Activated CD4-positive, alpha-beta T cell treated with anti-CD3 and anti-CD28 coated beads for 48 hours (primary cell): Measurements from ENCODE around the gene TRAPPC8.
"Not testable (repeated sequence)": the region's sequence is repeated elsewhere in the genome, so short reads cannot be mapped to it uniquely, and the experiment has no call there.

ENCODE experiments used
- DNase-seq: peaks from one replicate; pipeline ENCODE4 v3.0.0-alpha.2; 2020

Gene TRAPPC8

GRCh38 chr18:31860488-31860887 is 82.4 kb downstream of the TRAPPC8 start:
- DNase-seq: no peak

DNA sequence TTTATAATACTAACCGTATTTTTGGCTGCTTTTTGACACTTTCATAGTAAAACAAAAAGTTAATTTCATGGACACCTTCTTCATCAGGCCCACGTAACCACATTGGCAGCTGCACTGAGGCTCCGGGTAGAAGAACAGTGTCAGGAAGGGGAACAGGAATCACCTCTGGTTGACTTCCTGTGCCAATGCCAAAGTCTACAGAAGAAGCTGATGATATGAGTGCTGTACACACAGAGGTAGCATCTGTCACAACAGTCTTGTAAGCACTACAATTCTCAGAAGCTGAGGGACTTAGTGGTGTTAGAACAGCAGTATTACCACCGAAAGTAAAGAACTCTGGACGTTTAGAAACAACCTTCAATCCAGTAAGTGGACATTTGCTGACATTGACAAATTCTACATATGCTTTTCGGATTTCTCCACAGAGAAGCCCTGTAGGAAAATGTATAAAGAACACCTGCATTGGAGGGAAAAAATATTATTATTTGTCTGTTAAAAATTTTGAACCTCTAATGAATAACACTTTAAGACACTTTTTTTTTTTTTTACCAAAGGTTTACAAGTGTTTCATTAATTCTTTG is 85.3 kb downstream of the TRAPPC8 start:
- DNase-seq: no peak

GRCh38 chr18:31850844-31851243 is 92.1 kb downstream of the TRAPPC8 start:
- no peak for DNase-seq

- no peak for DNase-seq
Observed at GRCh38 chr18:31840499-31840898, 102.4 kb downstream of the TRAPPC8 start.

- no peak for DNase-seq
Observed at GRCh38 chr18:31837879-31838278, 105.0 kb downstream of the TRAPPC8 start.

DNA sequence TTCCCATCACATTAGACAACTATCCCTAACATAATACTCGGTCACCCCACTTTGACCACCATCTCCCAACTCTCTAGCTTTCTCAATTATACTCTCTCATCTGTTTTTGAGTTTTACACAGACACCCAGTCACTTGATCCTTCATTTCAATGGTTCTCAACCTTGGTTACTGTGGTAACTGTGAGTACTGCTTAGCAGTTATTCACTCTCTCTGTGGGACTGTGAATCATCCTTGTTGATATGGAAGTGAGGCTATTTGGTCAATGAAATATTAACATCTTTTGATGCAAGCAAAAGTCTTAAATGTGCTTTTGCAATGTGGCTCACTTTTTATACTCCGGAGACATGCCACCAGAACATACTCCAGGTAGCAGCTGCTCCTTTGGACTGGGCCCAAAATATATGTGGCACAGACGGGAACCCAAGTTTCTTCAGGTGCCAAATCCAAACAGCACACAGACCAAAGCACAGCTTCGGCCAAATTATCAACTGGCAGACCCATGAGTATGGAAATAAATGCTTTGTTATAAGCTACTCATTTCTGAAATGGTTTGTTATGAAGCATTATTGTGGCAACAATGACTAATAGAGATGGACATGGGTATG is 107.3 kb downstream of the TRAPPC8 start:
- DNase-seq: no peak

DNA sequence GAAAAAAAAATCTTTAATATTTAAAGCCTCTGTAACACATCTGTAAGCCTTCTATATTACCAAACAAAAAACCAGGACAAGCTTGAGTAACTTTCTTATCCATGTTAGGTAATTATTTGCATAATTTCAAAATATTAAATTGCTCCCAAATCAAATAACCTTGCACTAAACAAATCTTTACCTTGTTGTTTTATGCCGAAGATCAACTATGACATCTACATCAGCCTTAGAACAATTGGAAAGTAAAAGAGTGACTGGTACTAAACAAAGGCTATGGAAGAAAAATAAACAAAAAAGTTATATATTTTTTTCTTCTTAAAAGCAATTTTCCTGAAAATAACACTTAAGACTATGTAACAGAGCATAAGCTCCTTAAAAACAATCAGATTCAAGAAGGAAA is 111.0 kb downstream of the TRAPPC8 start:
- DNase-seq: no peak

DNA sequence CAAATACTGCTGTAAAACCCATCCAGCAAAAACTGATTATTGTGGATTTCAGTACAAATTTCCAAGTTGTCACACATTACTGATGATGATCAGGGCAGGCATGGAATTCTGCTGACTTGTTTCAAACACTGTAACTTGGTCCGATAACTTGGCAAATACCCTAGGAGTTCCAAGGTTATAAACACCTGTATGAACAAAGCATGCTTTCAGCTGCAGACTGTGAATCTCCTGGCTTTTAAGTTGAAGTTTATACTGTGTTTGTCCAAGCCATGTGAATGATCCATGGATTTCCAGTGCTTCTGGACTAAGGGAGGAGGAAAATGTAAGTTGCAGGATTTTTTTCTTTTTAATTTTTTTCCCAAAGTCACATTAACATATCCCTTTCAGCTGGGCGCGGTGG is 112.2 kb downstream of the TRAPPC8 start:
- DNase-seq: no peak

DNA sequence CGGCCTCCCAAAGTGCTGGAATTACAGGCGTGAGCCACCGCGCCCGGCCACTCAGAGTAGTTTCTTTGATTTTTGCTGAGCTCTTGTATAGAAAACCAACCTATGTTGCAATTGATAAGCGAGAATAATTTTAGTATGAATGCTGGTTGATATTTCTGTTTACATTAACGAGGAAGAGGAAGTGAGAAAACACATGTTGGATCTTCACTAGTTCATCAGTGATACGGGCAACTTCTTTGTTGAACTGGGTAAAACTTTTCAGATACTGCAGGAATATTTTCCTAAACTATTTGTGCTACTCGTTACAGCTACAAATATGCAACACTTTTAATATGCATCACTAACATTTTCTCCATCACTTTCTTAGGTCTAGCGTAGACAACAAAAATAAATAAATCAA is 114.3 kb downstream of the TRAPPC8 start:
- DNase-seq: no peak

GRCh38 chr18:31826673-31827325 is 116.1 kb downstream of the TRAPPC8 start:
- DNase-seq: not testable (repeated sequence)

DNA sequence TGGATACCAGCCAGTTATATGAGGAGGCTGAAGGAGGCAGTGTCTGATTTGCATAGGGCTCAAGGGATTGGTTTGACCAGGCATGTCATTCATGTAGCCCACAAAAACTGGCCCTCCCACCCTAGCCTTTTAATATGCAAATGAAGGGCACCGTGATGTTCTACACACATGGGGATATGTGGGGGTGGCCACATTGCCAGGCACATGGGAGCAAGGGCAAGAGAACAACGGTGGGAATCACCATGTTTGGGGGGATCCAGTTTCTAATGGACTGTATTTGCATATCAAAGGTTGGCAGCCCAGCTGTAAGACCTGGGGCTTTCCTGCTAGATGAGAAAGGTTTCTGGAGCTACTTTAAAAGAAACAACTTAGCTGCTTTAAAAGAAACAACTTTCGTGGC is 117.2 kb downstream of the TRAPPC8 start:
- DNase-seq: no peak

DNA sequence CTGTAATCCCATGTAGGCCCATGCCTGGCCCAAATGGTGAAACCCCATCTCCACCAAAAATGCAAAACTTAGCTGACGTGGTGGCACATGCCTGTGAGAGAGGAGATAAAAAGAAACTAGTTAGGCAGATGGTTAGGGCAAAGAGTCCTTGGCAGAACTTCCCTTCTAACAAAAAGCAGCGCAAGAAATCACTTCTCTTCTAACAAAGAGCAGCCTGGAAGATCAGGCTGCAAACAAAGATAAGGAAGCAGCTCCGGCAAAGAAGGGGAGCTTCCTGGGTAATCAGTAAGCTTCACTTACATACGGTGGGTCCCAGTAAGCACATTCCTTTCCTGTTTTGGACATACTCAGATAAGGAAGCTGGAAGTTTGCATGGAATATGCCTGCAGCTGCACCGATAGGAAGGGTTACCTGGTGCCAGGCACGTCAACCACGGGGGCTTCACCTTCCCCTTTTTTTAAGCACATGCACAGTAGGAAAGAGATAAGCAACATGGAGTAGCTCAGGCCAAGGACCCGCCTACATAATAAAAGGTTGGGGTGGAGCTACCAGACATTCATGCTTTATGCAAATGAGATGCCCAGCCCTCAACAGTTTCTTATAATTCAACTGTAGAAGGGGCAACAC is 121.3 kb downstream of the TRAPPC8 start:
- no peak for DNase-seq

GRCh38 chr18:31819925-31820229 is 123.1 kb downstream of the TRAPPC8 start:
- no peak for DNase-seq

DNA sequence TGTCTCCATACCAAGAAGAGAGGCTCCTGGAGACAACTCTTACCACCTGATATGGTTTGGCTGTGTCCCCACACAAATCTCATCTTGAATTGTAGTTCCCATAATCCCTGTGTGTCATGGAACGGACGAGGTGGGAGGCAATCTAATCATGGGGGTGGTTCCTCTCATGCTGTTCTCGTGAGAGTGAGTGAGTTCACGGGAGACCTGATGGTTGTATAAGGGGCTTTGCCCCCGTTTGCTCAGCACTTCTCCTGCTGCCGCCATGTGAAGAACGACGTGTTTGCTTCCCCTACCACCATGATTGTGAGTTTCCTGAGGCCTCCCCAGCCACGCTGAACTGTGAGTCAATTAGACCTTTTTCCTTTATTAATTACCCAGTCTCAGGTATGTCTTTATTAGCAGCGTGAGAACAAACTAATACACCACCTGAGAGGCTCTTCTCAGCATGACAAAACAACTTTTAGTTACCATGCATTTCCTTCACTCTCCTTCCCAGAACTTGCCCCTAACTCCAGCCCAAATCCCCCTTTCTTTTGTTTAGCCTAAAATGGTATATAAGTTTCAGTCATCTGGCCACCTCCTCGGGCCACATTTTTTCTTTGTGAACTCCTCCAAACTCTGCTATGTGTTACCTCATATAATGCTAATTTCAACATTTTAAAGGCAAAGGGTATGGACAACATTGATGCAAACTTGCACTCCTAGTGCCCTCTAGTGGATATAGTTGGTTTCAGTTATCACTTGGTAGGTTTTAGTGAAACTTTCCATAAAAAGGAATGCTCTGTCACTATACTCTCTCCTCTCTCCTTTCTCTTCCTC is 123.6 kb downstream of the TRAPPC8 start:
- DNase-seq: no peak

- no peak for DNase-seq
Observed at GRCh38 chr18:31814132-31814531, 128.8 kb downstream of the TRAPPC8 start.

GRCh38 chr18:31810336-31811130 is 132.4 kb downstream of the TRAPPC8 start:
- DNase-seq: not testable (repeated sequence)

GRCh38 chr18:31809049-31809448 is 133.9 kb downstream of the TRAPPC8 start:
- DNase-seq: not testable (repeated sequence)

- no peak for DNase-seq
Observed at GRCh38 chr18:31801078-31801477, 141.8 kb downstream of the TRAPPC8 start.

DNA sequence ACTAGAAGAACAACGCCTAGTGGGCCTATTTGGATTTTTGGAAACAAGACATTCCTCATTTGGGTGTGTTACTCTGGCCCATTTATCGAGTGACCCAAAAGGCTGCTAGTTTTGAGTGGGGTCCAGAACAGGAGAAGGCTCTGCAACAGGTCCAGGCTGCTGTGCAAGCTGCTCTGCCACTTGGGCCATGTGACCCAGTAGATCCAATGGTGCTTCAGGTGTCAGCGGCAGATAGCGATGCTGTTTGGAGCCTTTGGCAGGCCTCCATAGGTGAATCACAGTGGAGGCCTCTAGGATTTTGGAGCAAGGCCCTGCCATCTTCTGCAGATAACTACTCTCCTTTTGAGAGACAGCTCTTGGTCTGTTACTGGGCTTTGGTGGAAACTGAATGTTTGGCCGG is 143.7 kb downstream of the TRAPPC8 start:
- not testable (repeated sequence) for DNase-seq

DNA sequence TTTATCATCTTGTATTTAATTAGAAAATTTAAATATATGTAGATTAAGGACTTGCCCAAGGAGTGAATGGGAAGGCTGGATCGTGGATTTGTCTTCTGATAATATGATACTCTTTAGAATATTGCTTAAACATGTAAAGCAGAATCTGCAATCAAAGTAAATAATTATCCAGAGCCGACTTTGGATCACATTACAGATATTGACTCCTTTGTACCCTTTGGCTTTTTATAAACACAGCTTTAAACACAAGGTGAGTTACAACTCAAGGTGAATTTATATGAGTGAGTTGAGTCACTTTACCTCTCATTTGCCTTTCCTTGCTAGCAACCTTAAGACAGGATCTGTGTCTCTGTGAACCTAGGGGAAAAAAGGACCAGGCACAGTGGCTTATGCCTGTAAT is 144.5 kb downstream of the TRAPPC8 start:
- DNase-seq: no peak

DNA sequence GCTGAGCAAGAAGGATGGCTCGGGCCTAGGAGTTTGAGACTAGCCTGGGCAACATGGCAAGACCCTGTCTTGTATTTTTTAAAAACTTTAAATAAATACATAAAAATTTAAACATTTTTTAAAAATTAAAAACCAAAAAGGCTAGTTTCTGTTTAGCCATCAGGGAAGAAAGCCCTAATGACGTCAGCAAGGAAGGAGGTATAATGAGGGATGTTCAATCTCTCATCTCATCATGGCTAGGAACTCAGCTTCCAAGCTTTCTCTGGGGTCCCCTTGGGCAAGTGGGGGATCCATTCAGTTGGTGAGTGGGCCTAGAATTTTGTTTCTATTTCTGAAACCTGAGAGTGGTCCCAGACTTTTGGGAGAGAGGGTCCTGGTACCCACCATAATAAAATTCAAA is 147.2 kb downstream of the TRAPPC8 start:
- no peak for DNase-seq

- no peak for DNase-seq
Observed at GRCh38 chr18:31793531-31793930, 149.4 kb downstream of the TRAPPC8 start.

DNA sequence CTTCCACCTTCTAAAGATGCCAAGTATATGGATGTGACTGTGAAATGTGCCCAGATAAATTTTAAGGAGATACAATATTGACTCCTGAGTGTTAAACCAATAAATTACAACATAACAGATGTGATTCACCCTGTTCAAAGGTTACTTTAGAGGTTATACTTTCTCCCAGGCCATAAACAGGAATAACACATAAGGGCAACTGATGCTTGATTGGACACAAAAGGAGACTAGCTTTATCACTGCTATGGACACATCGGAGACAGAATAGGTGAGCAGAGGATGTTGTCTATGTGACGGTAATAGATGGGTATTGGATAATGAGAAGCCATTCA is 150.4 kb downstream of the TRAPPC8 start:
- no peak for DNase-seq
